Measurements from ENCODE around the gene MCEE. TPM values are rescaled to one million over a fixed set of nuclear protein-coding genes. Genes with fewer than 3 reads are reported as not detected.

Gene MCEE
- total RNA-seq, 1 donor from 2014 or later, result 11.5 TPM

GRCh38 chr2:71121479-71121878 lies 8.6 kb downstream of the MCEE start:
- no peak for DNase-seq
- TF ChIP-seq CTCF (IDR thresholded peaks at IDR 0.05; ENCODE audit: partially characterized antibody, unreplicated experiment), result no peak
- H3K4me1 Mint-ChIP-seq (ENCODE audit: low read depth, unreplicated experiment), result no peaks in the 10 kb centered on the region
- H3K36me3 Mint-ChIP-seq (ENCODE audit: unreplicated experiment), result peaks cover 6% of the 10 kb centered on the region
- H3K9me3 Mint-ChIP-seq (ENCODE audit: unreplicated experiment), result no peaks in the 10 kb centered on the region
- peaks cover 7% of the 10 kb centered on the region for H3K27me3 Mint-ChIP-seq (ENCODE audit: unreplicated experiment)
- no peak overlapping the region for H3K27ac Mint-ChIP-seq (ENCODE audit: unreplicated experiment)
- no peak overlapping the region for H3K4me3 Mint-ChIP-seq (ENCODE audit: unreplicated experiment)

- H3K4me1 Mint-ChIP-seq (ENCODE audit: low read depth, unreplicated experiment), result no peaks in the 10 kb centered on the region
- TF ChIP-seq CTCF (IDR thresholded peaks at IDR 0.05; ENCODE audit: partially characterized antibody, unreplicated experiment), result no peak
Measured at GRCh38 chr2:71120195-71120594, 9.8 kb downstream of the MCEE start.

GRCh38 chr2:71117063-71117462 lies 13.0 kb downstream of the MCEE start:
- TF ChIP-seq CTCF (IDR thresholded peaks at IDR 0.05; ENCODE audit: partially characterized antibody, unreplicated experiment), result no peak
- H3K4me3 Mint-ChIP-seq (ENCODE audit: unreplicated experiment), result no peak overlapping the region
- H3K4me1 Mint-ChIP-seq (ENCODE audit: low read depth, unreplicated experiment), result no peaks in the 10 kb centered on the region
- no peak for DNase-seq
- peaks cover 14% of the 10 kb centered on the region for H3K36me3 Mint-ChIP-seq (ENCODE audit: unreplicated experiment)
- H3K27ac Mint-ChIP-seq (ENCODE audit: unreplicated experiment), result no peak overlapping the region
- peaks cover 5% of the 10 kb centered on the region for H3K27me3 Mint-ChIP-seq (ENCODE audit: unreplicated experiment)
- H3K9me3 Mint-ChIP-seq (ENCODE audit: unreplicated experiment), result no peaks in the 10 kb centered on the region

More at GRCh38 chr2:71120195-71120594, 9.8 kb downstream of the MCEE start:
- peaks cover 5% of the 10 kb centered on the region for H3K27me3 Mint-ChIP-seq (ENCODE audit: unreplicated experiment)
- H3K27ac Mint-ChIP-seq (ENCODE audit: unreplicated experiment), result no peak overlapping the region
- H3K9me3 Mint-ChIP-seq (ENCODE audit: unreplicated experiment), result no peaks in the 10 kb centered on the region
- peaks cover 6% of the 10 kb centered on the region for H3K36me3 Mint-ChIP-seq (ENCODE audit: unreplicated experiment)
- H3K4me3 Mint-ChIP-seq (ENCODE audit: unreplicated experiment), result no peak overlapping the region
- DNase-seq, result no peak

GRCh38 chr2:71113843-71114242 lies 16.2 kb downstream of the MCEE start:
- Mint-ChIP-seq H3K4me3 (ENCODE audit: unreplicated experiment) (no peak overlapping the region), H3K9me3 (ENCODE audit: unreplicated experiment) (no peaks in the 10 kb centered on the region), H3K36me3 (ENCODE audit: unreplicated experiment) (peaks cover 14% of the 10 kb centered on the region), H3K27me3 (ENCODE audit: unreplicated experiment) (peaks cover 3% of the 10 kb centered on the region), H3K4me1 (ENCODE audit: low read depth, unreplicated experiment) (no peaks in the 10 kb centered on the region), H3K27ac (ENCODE audit: unreplicated experiment) (no peak overlapping the region)
- TF ChIP-seq CTCF (IDR thresholded peaks at IDR 0.05; ENCODE audit: partially characterized antibody, unreplicated experiment), result no peak
- no peak for DNase-seq

- Mint-ChIP-seq H3K27ac (ENCODE audit: unreplicated experiment) (no peak overlapping the region), H3K4me3 (ENCODE audit: unreplicated experiment) (no peak overlapping the region), H3K4me1 (ENCODE audit: low read depth, unreplicated experiment) (no peaks in the 10 kb centered on the region), H3K9me3 (ENCODE audit: unreplicated experiment) (peaks cover 2% of the 10 kb centered on the region), H3K27me3 (ENCODE audit: unreplicated experiment) (no peaks in the 10 kb centered on the region), H3K36me3 (ENCODE audit: unreplicated experiment) (peaks cover 5% of the 10 kb centered on the region)
- DNase-seq, result no peak
- TF ChIP-seq CTCF (IDR thresholded peaks at IDR 0.05; ENCODE audit: partially characterized antibody, unreplicated experiment), result no peak
Measured at GRCh38 chr2:71108091-71108490, 21.9 kb downstream of the MCEE start.
